Esophagus muscularis mucosa (tissue), 3 donors: ENCODE results near the gene STARD9.
"Not testable (repeated sequence)": the region's sequence is repeated elsewhere in the genome, so short reads cannot be mapped to it uniquely, and the experiment has no call there.

Experiments used
- POLR2A ChIP-seq: fragments of 450-650 bp; IDR thresholded peaks from one replicate; pipeline ENCODE4 v1.6.1; 2017; ENCODE audit warnings: antibody characterized with exemption, moderate library complexity, mild to moderate bottlenecking, low read depth
- POLR2AphosphoS5 ChIP-seq, 2 donors: sonication (generic); formaldehyde crosslinking; IDR thresholded peaks; one replicate each; pipeline ENCODE4 v1.6.1; 2017; ENCODE audit warnings: antibody characterized with exemption in 2 of 2
- TF ChIP-seq, protein P1 (sequence below), 3 experiments: fragments of 200-600 bp in 2 of 3; fragments of 450-650 bp in 1 of 3; sonication (generic) in 2 of 3; IDR thresholded peaks; one replicate each; pipeline ENCODE4 v1.5.1; 2017 to 2019; ENCODE audit warnings: antibody characterized with exemption in 3 of 3, mild to moderate bottlenecking in 2 of 3, moderate library complexity in 1 of 3

DNA sequence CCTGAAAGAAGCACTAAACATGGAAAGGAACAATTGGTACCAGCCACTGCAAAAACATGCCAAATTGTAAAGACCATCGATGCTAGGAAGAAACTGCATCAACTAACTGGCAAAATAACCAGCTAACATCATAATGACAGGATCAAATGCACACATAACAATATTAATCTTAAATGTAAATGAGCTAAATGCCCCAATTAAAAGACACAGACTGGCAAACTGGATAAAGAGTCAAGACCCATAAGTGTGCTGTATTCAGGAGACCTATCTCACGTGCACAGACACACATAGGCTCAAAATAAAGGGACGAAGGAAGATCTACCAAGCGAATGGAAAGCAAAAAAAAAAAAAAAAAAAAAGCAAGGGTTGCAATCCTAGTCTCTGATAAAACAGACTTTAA, 190.7 kb downstream of the STARD9 start:
- TF ChIP-seq, protein P1, sequence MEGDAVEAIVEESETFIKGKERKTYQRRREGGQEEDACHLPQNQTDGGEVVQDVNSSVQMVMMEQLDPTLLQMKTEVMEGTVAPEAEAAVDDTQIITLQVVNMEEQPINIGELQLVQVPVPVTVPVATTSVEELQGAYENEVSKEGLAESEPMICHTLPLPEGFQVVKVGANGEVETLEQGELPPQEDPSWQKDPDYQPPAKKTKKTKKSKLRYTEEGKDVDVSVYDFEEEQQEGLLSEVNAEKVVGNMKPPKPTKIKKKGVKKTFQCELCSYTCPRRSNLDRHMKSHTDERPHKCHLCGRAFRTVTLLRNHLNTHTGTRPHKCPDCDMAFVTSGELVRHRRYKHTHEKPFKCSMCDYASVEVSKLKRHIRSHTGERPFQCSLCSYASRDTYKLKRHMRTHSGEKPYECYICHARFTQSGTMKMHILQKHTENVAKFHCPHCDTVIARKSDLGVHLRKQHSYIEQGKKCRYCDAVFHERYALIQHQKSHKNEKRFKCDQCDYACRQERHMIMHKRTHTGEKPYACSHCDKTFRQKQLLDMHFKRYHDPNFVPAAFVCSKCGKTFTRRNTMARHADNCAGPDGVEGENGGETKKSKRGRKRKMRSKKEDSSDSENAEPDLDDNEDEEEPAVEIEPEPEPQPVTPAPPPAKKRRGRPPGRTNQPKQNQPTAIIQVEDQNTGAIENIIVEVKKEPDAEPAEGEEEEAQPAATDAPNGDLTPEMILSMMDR (IDR thresholded peaks at IDR 0.05), result not testable (repeated sequence)
- TF ChIP-seq POLR2AphosphoS5 (IDR thresholded peaks at IDR 0.05); POLR2A: not testable (repeated sequence)
